ENCODE measurements around the gene HDHD2.

GRCh38 chr18:47087676-47088075, 62.6 kb downstream of the HDHD2 start:
- TF ChIP-seq CTCF (IDR thresholded peaks at IDR 0.05; ENCODE audit: insufficient read depth, low read length, poor library complexity, severe bottlenecking) (no peak), EZH2phosphoT487 (conservative IDR thresholded peaks at IDR 0.05; ENCODE audit: low read length) (no peak)
